AG10803 (cell line): ENCODE measurements around the gene ROS1.
"Not testable (repeated sequence)": the region's sequence is repeated elsewhere in the genome, so short reads cannot be mapped to it uniquely, and the experiment has no call there.

Source experiments
- DNase-seq: peaks from one replicate; pipeline ENCODE4 v3.0.0; 2010; ENCODE audit warnings: low read depth
- H3K4me3 ChIP-seq: 2 replicates; pipeline ENCODE4 v1.5.1; 2011; ENCODE audit warnings: mild to moderate bottlenecking, low read length, control low read depth
- TF ChIP-seq, protein P1 (sequence below): conservative IDR thresholded peaks from 2 replicates; pipeline ENCODE4 v1.5.1; 2011; ENCODE audit warnings: mild to moderate bottlenecking, low read length, control low read depth, inconsistent platforms

Gene ROS1

DNA sequence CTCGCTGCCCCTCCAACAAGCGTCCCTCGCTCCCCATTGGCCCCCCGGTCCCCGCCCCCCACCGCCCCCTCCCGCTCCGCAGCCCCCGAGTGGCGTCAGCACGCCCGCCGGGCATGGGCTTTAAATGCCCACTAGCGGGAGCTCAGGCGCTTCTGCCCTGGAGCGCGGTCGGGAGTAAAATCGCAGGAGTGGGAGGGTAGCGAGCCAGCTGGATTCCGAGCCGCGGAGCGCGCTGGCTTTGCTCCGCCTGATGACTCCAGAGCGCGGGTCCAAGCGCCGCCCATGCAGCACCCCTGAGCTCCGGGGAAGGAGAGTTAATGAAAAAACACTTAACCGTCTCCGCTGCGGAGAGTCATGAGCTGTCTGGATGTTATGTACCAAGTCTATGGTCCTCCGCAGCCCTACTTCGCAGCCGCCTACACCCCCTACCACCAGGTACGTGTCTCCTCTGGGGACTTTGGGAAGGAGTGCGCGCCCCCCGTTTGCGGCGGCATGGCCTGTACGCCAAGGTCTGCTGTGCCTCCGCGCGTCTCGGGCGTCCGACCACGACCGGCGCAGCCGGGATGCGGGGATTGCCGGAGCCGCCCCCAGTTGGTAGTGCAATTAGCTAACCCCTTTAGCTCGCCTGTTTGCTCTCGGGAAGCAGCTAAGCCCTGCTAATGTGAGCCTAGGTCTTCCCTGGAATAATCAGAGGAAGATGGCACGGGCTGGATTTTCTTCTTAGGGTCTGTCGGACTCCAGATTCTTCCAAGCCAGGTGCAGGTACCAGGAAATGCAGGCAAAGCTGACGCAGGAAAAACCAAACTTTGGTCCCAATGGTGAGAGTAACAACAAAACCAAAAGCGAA is 160.1 kb downstream of the ROS1 start, which contains the start of gene VGLL2:
VGLL2 (plus strand) TSS at position 149 of the 847 bp plus-strand sequence; CDS start at position 355, 206 bp downstream.
- peak within 1 kb of the TSS; percentile 50 for H3K4me3 ChIP-seq
- DNase-seq, result peak; percentile 35
- TF ChIP-seq, protein P1, sequence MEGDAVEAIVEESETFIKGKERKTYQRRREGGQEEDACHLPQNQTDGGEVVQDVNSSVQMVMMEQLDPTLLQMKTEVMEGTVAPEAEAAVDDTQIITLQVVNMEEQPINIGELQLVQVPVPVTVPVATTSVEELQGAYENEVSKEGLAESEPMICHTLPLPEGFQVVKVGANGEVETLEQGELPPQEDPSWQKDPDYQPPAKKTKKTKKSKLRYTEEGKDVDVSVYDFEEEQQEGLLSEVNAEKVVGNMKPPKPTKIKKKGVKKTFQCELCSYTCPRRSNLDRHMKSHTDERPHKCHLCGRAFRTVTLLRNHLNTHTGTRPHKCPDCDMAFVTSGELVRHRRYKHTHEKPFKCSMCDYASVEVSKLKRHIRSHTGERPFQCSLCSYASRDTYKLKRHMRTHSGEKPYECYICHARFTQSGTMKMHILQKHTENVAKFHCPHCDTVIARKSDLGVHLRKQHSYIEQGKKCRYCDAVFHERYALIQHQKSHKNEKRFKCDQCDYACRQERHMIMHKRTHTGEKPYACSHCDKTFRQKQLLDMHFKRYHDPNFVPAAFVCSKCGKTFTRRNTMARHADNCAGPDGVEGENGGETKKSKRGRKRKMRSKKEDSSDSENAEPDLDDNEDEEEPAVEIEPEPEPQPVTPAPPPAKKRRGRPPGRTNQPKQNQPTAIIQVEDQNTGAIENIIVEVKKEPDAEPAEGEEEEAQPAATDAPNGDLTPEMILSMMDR, result 0 out of 2 replicates have a peak, but pooled peaks have one; percentile 14

DNA sequence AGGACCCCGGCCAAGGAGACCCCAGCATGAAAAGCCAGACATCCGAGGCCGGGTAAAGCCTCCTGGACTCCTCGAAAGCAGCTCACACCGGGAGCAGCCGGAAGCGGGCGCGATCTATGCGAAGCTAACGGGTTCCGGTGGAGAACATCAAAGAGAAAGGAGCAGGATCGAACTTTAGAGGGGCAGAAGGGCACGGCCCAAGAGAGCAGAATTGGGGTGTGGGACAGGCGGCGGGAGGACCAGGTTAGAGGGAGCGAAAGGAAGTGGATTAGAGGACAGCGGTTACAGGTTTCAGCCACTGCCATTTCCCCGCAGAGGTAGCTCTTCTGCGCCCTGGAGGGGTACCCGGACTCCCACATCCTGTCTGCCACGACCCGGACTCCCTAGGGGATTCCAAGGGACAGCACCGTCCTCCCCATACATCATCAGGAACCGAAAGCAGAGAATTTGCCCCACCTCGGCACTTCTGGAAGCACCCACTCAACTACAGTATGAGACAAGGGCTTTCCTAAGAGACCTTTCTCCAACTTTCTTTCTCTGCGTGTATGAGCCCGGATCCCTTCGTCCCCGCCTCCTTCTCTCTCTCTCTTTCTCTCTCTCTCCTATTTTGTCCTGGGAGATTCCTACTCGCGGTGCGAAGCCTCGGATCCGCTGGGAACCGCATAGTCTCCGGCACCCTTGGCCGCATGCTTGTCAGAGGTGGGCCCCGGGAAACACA is 160.9 kb downstream of the ROS1 start:
- peak; percentile 3 for DNase-seq
- peak overlapping the region; percentile 50 for H3K4me3 ChIP-seq
- TF ChIP-seq, protein P1, result no peak

DNA sequence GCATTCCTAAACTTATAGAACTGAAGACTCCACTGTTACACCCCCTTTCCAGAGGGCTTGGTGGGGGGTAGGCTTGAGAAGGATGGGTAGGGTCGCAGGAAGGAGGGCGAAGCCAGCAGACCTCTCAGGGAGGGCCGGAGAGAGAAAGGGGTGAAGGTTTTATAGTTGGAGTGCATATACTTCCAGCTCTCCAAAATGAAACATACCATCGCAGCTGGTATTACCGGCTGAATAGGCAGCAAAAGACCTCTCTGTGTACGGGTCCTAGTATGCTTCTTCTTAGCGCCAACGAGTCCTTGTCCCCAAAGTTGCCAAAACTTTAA is 161.4 kb downstream of the ROS1 start:
- DNase-seq, result no peak
- TF ChIP-seq, protein P1, result no peak
- H3K4me3 ChIP-seq, result peak overlapping the region; percentile 50

DNA sequence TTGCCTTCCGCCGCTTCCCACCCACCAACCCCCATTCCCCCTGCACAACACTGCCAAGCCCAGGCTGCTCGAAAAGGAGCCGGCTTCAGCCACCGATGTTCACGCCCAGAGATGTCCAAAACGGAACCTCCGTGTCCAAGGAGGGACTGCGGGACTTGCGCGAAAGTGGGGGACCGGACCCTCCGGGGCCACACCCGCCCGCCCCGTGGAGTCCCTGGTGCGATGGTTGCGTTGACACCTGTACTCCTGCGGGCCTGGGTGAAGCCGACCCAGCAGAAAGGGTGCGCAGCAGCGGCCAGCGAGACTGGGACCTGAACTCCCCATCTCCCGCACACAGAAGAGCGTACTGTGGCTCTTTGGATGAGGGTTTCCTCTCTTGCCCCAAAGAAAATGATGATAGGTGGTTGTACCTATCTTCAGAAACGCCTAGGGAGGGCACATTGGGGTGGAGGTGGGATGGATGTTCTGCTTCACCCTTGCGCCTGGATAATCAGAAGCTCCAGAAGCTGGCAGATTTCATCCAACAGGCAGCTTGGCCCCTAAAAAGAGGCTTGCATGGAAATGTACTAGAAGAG is 162.3 kb downstream of the ROS1 start:
- DNase-seq, result no peak
- no peak overlapping the region for H3K4me3 ChIP-seq
- TF ChIP-seq, protein P1, result no peak

DNA sequence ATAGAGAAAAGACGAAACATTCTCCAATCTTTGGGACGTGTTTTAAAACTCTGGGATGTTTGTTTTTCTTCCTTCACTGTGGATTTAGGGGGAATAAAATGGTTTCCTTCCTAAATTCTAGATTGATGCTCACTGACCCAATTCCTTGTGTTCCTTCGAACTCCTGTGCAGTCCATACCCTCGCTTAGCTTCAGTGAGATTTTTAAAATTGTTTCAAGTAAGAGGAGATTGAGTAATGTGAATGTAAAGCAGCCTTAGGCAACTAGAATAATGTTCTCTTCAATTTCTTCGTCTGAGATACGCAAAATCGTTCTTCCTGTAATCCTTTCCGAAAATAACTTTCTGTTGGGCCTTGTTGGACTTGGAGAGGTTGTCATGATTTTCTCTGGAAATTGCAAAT is 162.9 kb downstream of the ROS1 start:
- TF ChIP-seq, protein P1, result no peak
- H3K4me3 ChIP-seq, result no peak overlapping the region
- no peak for DNase-seq

DNA sequence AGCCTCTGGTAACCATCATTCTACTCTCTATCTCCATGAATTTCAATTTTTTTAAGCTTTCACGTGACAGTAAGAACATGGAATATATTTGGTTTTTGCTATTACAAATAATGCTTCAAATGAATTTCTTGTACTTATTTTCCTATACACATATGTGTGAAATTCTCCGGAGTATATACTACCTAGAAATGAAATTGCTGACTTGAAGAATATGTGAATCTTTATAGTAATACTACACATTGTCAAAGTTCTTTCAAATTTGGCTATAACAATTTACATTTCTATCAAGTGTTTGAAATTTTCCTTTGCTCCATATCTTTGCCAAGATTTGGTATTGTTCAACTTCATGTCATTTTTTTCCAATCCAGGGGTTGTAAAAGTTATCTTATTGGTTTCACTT is 172.0 kb downstream of the ROS1 start:
- TF ChIP-seq, protein P1, result no peak
- no peak overlapping the region for H3K4me3 ChIP-seq
- no peak for DNase-seq

DNA sequence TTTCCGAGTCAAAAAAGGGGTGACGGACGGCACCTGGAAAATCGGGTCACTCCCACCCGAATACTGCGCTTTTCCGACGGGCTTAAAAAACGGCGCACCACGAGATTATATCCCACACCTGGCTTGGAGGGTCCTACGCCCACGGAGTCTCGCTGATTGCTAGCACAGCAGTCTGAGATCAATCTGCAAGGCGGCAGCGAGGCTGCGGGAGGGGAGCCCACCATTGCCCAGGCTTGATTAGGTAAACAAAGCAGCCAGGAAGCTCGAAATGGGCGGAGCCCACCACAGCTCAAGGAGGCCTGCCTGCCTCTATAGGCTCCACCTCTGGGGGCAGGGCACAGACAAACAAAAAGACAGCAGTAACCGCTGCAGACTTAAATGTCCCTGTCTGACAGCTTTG is 180.8 kb downstream of the ROS1 start:
- not testable (repeated sequence) for DNase-seq, H3K4me3 ChIP-seq

DNA sequence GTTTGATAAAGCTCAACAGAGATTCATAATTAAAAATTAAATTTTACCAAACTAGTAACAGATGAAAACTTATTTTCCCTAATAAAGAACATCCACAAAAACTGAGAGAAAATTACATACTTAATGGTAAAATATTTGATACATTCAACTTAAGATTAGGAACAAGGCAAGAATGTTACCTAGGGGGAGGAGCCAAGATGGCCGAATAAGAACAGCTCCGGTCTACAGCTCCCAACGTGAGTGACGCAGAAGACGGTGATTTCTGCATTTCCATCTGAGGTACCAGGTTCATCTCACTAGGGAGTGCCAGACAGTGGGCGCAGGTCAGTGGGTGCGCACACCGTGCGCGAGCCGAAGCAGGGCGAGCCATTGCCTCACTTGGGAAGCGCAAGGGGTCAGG is 181.2 kb downstream of the ROS1 start:
- not testable (repeated sequence) for H3K4me3 ChIP-seq, DNase-seq
